Progenitor cell of endocrine pancreas (in vitro differentiated cells): ENCODE measurements around the gene DLGAP4. TPM values are rescaled to one million over a fixed set of nuclear protein-coding genes. Genes with fewer than 3 reads are reported as not detected.

ENCODE experiments used
- DNase-seq: peaks from one replicate; pipeline ENCODE4 v3.0.0; 2021; ENCODE audit warnings: low spot score; ENCODE audit not compliant: unreplicated experiment
- H3K27ac Mint-ChIP-seq: 2 replicates; pipeline ENCODE4 v1.8.0; 2021; ENCODE audit warnings: mild to moderate bottlenecking, moderate library complexity, mixed read lengths
- H3K27me3 Mint-ChIP-seq: 2 replicates; pipeline ENCODE4 v1.8.0; 2021; ENCODE audit warnings: mixed read lengths
- H3K36me3 Mint-ChIP-seq: 2 replicates; pipeline ENCODE4 v1.8.0; 2022; ENCODE audit warnings: mixed read lengths; ENCODE audit not compliant: insufficient read depth
- H3K4me1 Mint-ChIP-seq: 2 replicates; pipeline ENCODE4 v1.8.0; 2021; ENCODE audit warnings: low read depth, mixed read lengths
- H3K4me3 Mint-ChIP-seq: 2 replicates; pipeline ENCODE4 v1.8.0; 2021; ENCODE audit warnings: low read depth, mild to moderate bottlenecking, moderate library complexity, mixed read lengths
- H3K9me3 Mint-ChIP-seq: 2 replicates; pipeline ENCODE4 v1.8.0; 2021; ENCODE audit warnings: low read depth, mixed read lengths
- total RNA-seq: library from RNA; stranded (reverse); gene quantifications from 2 replicates; pipeline ENCODE4 v1.2.1, GENCODE V29; 2021
- TF ChIP-seq, protein P1 (sequence below): fragments of 200-600 bp; sonication (generic); IDR thresholded peaks from one replicate; pipeline ENCODE4 v1.5.0; 2021; ENCODE audit warnings: antibody characterized with exemption, mild to moderate bottlenecking; ENCODE audit not compliant: unreplicated experiment

The DLGAP4 gene
- total RNA-seq, 1 donor from 2014 or later = 109 TPM

GRCh38 chr20:36446557-36446956, 140.4 kb downstream of the DLGAP4 start:
- no peak overlapping the region for H3K4me3 Mint-ChIP-seq
- H3K27me3 Mint-ChIP-seq = peaks cover 6% of the 10 kb centered on the region
- no peak overlapping the region for H3K27ac Mint-ChIP-seq
- no peak for DNase-seq
- H3K9me3 Mint-ChIP-seq = no peaks in the 10 kb centered on the region
- TF ChIP-seq, protein P1, sequence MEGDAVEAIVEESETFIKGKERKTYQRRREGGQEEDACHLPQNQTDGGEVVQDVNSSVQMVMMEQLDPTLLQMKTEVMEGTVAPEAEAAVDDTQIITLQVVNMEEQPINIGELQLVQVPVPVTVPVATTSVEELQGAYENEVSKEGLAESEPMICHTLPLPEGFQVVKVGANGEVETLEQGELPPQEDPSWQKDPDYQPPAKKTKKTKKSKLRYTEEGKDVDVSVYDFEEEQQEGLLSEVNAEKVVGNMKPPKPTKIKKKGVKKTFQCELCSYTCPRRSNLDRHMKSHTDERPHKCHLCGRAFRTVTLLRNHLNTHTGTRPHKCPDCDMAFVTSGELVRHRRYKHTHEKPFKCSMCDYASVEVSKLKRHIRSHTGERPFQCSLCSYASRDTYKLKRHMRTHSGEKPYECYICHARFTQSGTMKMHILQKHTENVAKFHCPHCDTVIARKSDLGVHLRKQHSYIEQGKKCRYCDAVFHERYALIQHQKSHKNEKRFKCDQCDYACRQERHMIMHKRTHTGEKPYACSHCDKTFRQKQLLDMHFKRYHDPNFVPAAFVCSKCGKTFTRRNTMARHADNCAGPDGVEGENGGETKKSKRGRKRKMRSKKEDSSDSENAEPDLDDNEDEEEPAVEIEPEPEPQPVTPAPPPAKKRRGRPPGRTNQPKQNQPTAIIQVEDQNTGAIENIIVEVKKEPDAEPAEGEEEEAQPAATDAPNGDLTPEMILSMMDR = no peak
- H3K36me3 Mint-ChIP-seq = no peaks in the 10 kb centered on the region
- H3K4me1 Mint-ChIP-seq = peaks cover 2% of the 10 kb centered on the region

DNA sequence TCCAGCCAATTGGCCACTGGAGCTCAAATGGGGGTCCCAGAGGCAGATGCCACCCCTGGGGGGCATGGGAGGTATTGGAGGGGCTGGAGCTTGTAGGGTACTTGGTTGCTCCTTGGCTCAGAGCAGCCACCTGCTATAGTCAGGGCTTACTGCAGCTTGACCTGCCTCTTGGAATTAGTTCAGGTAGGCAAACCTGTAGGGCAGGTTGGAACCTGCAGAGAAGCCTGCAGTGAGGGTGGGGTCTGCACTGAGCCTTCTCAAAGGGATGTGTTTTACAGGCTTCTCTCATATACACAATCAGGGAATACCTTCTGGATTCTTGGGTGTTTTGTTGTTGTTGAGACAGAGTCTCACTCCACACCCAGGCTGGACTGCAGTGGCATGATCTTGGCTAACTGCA, 141.0 kb downstream of the DLGAP4 start:
- H3K27ac Mint-ChIP-seq = no peak overlapping the region
- H3K27me3 Mint-ChIP-seq = peaks cover 4% of the 10 kb centered on the region
- H3K9me3 Mint-ChIP-seq = no peaks in the 10 kb centered on the region
- DNase-seq = no peak
- TF ChIP-seq, protein P1 = no peak
- H3K4me1 Mint-ChIP-seq = peaks cover 2% of the 10 kb centered on the region
- no peaks in the 10 kb centered on the region for H3K36me3 Mint-ChIP-seq
- no peak overlapping the region for H3K4me3 Mint-ChIP-seq

GRCh38 chr20:36449663-36450062, 143.5 kb downstream of the DLGAP4 start:
- H3K27me3 Mint-ChIP-seq = peaks cover 4% of the 10 kb centered on the region
- no peak overlapping the region for H3K27ac Mint-ChIP-seq
- peaks cover 6% of the 10 kb centered on the region for H3K4me1 Mint-ChIP-seq
- DNase-seq = no peak
- H3K36me3 Mint-ChIP-seq = no peaks in the 10 kb centered on the region
- H3K9me3 Mint-ChIP-seq = no peaks in the 10 kb centered on the region
- TF ChIP-seq, protein P1 = no peak
- H3K4me3 Mint-ChIP-seq = no peak overlapping the region

DNA sequence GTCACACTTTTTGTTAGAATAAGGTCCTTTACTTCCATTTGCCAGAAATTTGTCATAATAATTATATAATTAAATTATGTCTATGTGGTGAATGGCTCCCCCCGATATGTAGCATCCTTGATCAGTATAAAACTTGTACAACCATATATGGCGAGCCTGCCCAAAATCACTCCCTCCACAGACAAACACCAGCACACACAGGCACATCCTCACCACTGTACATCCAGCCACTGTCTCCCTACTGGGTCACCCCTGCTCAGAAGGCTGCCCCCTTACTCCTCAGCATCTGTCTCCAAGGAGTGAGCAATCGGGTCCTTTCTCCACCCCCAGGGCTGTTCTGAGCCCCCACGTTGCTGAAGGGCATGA, 148.2 kb downstream of the DLGAP4 start:
- no peak for DNase-seq
- Mint-ChIP-seq H3K27ac (no peak overlapping the region), H3K4me3 (no peak overlapping the region), H3K27me3 (peaks cover 11% of the 10 kb centered on the region), H3K4me1 (peaks cover 17% of the 10 kb centered on the region), H3K9me3 (no peaks in the 10 kb centered on the region), H3K36me3 (no peaks in the 10 kb centered on the region)
- TF ChIP-seq, protein P1 = no peak

- TF ChIP-seq, protein P1 = no peak
- H3K27ac Mint-ChIP-seq = no peak overlapping the region
- H3K9me3 Mint-ChIP-seq = no peaks in the 10 kb centered on the region
- H3K4me3 Mint-ChIP-seq = no peak overlapping the region
- peaks cover 11% of the 10 kb centered on the region for H3K27me3 Mint-ChIP-seq
- peaks cover 17% of the 10 kb centered on the region for H3K4me1 Mint-ChIP-seq
- DNase-seq = no peak
- no peaks in the 10 kb centered on the region for H3K36me3 Mint-ChIP-seq
These were observed 148.7 kb downstream of the DLGAP4 start for GRCh38 chr20:36454698-36455427.
